HG02885 (cell line): ENCODE data around the gene GLIPR1.
"Not testable (repeated sequence)": the region's sequence is repeated elsewhere in the genome, so short reads cannot be mapped to it uniquely, and the experiment has no call there.

Experiments used
- ATAC-seq: cut with Tn5 transposase; IDR thresholded peaks from one replicate; pipeline ENCODE4 v1.9.1; 2021; ENCODE audit warnings: mild to moderate bottlenecking; ENCODE audit not compliant: unreplicated experiment, poor library complexity

The GLIPR1 gene

GRCh38 chr12:75480469-75480949 is at the start of gene GLIPR1:
Gene GLIPR1 (plus strand): TSS chr12:75480755. CDS start chr12:75480881, 126 bp downstream.
- peak; percentile 88 for ATAC-seq

GRCh38 chr12:75432924-75433323 is 47.6 kb upstream of the GLIPR1 start:
- no peak for ATAC-seq

- peak; percentile 68 for ATAC-seq
These were observed 43.0 kb upstream of the GLIPR1 start for GRCh38 chr12:75437564-75437963.

- no peak for ATAC-seq
These were observed 42.3 kb upstream of the GLIPR1 start for GRCh38 chr12:75438059-75438754.

- ATAC-seq: no peak
These were observed 41.5 kb upstream of the GLIPR1 start for GRCh38 chr12:75439048-75439447.

- ATAC-seq: no peak
These were observed 40.6 kb upstream of the GLIPR1 start for GRCh38 chr12:75439930-75440329.

GRCh38 chr12:75441687-75442449 is 38.7 kb upstream of the GLIPR1 start:
- not testable (repeated sequence) for ATAC-seq

- ATAC-seq: not testable (repeated sequence)
These were observed 38.1 kb upstream of the GLIPR1 start for GRCh38 chr12:75442454-75442853.

GRCh38 chr12:75443709-75444108 is 36.8 kb upstream of the GLIPR1 start:
- no peak for ATAC-seq

GRCh38 chr12:75444429-75445136 is 36.0 kb upstream of the GLIPR1 start:
- ATAC-seq: no peak

- ATAC-seq: not testable (repeated sequence)
These were observed 35.4 kb upstream of the GLIPR1 start for GRCh38 chr12:75445137-75445507.

GRCh38 chr12:75446857-75447256 is 33.7 kb upstream of the GLIPR1 start:
- no peak for ATAC-seq

GRCh38 chr12:75447691-75448393 is 32.7 kb upstream of the GLIPR1 start:
- no peak for ATAC-seq

GRCh38 chr12:75452675-75453330 is 27.8 kb upstream of the GLIPR1 start:
- ATAC-seq: no peak

- no peak for ATAC-seq
These were observed 24.7 kb upstream of the GLIPR1 start for GRCh38 chr12:75455839-75456238.

GRCh38 chr12:75457191-75457590 is 23.4 kb upstream of the GLIPR1 start:
- no peak for ATAC-seq

GRCh38 chr12:75457866-75458265 is 22.7 kb upstream of the GLIPR1 start:
- ATAC-seq: not testable (repeated sequence)

GRCh38 chr12:75459755-75460154 is 20.8 kb upstream of the GLIPR1 start:
- no peak for ATAC-seq

GRCh38 chr12:75460204-75460603 is 20.4 kb upstream of the GLIPR1 start:
- ATAC-seq: no peak
